NCI-H524 treated with DMSO at 0.1 percent for 48 hours (cell line): ENCODE measurements around the gene EXOC3L4.

Source experiments
- DNase-seq: peaks from one replicate; lab custom pipeline; 2025; lab: John Stamatoyannopoulos, UW

EXOC3L4 gene

DNA sequence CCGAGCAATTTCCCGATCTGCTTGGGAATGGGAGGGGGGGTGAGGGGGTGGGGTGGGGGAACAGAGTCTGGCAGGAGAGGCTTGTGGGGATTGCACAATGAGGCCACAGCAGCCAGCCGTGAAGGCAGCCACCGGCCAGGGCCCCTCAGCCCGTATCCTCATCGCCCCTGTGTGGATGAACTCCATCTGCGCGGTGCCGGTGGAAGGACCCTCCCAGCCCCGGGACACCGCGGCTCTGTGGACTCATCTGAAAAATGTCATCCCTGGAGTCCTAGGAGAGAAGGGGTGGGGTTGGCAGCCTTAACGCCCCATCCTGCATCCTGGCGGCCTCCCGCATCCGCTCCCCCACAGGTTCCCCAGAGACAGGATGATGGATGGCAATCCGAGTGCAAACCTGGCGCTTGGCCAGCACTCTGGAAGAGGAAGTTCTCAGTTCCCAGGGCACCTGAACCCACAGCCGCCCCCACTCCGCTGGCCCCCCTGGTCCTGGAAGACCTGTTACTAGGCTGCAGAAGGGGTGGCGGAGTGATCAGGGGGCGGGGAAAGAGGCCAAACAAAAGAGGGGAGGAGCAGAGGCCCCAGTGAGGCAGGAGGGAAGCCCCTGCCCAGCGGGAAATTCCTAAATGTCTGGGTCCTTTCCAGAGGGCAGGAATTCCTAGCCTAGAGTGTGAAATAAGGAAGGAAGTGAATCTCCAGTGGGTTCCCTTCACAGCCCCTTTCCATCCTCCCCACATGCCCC is 27.5 kb downstream of the EXOC3L4 start:
- DNase-seq, result peak; percentile 63

DNA sequence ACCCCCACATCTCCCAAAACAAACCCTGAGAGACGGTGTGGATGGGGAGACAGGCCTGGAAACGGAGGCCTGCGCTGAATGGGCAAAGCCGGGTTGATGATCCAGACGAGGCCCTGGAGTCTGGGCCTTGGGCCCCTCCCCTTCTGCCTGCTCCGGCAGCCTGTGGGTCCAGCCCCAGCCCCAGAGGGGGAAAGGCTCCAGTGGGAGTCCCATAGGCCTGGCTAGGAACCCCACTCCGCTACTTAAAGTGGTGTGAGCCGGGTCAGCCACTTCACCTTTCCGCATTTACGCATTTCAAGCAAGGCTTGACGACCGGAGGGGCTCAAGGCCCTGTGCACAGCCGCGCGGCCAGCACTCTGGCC is 28.0 kb downstream of the EXOC3L4 start:
- no peak for DNase-seq

DNA sequence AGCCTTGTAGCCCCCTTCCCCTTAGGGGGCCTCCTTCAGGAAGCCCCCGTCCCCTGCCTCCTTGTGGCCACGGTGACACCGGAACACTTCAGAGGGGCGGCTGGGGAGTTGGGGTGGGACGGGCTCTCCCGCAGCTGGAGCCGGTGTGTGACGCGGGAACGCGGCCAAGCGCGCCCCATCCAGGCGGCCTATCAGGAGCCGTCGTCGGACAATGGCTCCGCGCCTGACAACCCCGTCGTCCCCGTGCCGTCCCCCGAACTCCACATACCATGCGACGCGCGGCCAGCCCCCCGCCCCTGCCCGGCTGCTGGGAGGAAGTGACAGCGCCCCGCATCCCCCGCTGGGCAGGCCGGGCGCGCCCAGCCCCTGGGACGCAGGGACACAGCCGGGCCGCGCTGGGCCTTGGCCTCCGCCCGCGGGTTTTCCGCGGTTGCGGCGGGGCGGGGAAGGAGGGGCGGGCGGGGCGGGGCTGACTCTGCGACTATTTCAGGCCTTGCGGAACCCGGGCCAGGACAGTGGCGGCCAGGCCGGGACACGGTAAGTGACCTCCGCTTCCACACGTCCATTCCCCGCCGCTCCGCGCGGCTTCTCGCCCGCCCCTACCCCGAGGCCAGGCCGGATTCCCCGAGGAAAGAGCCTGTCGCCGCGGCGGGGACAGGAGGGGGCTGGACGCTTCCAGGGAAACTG is 28.6 kb downstream of the EXOC3L4 start, which contains the start of gene TNFAIP2:
TSS of gene TNFAIP2 (plus strand) at position 515 of the 687 bp plus-strand sequence. CDS start 2,997 bp downstream, outside the sequence.
- DNase-seq, result no peak

DNA sequence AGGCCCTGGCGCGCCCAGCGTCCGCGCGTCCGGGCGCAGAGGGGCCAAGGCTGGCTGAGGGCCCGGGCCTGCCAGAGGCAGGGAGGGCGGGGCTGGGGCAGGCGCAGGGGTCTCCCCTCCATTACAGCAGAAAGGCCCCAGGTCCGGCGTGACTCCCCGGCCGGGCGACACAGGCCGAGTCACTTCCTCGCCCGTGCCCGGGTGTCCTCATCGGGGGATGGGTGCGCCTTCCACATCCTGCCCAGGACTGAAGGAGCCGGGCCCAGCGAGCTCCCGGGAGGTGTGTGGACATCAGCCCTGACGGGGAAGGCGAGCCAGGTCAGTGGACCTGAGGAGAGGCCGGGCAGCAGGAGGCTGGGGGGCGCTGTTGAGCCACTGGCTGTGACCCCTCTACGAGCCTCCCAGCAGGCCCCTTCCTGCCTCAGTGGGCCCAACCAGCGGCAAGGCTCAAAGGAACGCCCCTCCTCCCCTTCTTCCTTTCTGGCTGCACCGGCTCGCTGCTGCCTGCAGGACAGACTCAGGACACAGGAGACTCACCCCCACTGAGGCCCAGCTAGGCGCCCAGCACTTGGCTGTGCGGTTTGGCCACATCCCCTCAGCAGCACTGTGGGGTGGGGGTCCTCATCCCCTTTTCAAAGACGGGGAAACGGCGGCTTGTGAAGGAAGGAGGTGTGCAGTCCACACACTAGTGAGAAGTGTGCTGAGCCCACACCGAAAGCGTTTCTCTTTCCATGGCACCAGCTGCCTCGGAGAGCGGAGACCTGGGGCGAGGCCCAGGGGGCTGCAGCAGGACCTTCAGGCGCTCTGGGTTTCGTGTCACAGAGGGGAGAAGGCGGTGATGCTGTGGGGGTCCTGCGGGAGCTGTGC is 29.3 kb downstream of the EXOC3L4 start:
- DNase-seq, result no peak

DNA sequence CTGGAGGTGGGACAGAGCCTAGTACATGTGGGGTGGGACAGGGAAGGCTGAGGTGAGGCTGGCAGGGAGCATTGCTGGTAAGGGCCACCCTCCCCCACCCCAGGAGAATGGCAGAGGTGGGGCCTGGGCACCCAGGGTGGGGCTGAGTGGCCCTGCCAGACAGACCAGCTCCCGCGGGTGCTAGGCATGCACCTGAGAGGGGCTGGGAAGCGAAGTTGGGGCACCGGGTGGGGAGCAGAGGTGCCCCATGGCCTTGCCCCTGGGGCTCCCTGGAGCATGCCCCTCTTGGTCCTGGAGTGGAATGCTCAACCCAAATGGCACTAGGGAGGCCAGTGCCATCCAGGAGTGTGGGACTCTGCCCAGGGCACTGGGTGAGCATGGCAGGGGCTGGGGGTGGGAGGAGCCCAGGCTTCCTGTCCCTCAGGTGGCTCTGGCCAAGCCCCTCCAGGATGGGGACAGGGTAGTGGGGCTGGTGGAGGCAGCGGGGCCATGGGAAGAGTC is 30.0 kb downstream of the EXOC3L4 start:
- no peak for DNase-seq

DNA sequence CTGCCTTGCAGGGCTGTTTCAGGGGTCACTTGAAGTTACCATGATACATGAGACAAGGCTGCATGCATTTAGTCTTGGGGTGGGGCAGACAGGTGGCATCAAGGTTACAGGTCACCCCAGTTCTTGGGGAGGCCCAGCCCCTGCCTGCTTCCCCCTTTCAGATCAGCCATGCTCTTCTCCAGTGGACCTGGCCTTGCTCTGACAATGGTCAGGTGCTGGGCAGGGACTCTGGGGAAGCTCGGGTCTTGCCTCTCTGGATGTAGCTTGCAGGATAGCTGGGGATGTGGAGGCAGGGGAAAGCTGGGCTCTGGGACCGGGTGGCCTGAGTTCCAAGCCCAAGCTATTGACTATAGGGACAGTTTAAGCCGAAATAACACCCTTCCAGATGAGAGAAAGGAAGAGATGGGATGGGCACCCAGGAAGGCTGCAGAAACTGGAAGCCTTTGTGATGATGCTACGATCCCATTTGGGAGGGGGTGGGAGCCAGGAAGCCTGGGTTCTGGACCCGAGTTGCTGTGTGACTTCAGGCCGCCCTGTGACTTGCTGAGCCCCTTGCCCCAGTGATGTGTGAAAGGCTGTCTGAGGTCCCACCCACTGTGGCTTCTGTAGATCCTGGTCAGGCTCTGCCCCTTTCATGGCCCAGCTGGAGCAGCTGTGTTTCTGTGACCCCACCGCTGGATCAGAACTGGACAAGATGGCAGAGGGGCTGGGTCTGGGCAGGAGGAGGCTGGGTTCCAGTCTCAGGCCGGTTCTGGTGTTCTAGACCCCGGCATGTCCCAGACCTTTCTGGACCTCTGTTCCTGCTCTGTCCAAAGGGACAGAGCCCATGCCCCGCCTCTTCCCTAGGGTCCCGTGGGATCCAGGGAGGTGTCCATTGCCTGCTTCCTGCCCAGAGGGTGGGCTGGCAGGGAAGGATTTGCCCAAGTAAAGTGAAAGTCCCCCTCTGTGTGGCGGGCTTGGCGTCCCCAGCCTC is 30.9 kb downstream of the EXOC3L4 start:
- no peak for DNase-seq

DNA sequence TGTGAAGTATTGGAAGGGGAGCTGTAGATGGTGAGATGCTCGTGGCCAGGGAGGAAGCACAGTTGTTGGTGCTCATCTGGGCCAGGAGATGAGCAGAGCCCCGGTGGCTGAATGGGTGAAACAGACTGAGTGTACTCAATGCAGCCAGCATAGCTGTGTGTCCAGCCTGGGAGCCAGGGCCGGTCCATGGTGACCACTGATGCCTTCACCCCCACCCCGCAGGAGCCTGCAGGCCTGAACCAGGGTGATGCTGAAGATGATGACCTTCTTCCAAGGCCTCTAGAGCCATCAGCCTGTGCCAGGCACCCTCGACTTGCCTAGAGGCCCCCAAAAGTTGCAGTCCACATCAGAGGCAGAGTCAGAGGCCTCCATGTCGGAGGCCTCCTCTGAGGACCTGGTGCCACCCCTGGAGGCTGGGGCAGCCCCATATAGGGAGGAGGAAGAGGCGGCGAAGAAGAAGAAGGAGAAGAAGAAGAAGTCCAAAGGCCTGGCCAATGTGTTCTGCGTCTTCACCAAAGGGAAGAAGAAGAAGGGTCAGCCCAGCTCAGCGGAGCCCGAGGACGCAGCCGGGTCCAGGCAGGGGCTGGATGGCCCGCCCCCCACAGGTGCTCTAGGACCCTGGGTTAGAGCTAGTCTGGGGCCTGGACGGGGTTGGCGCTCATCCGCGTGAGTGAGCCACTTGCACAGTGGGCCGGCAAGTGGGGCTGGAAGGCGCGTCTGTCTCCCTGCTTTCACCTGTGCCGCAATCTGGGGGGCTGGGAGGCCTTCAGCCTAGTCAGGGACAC is 31.8 kb downstream of the EXOC3L4 start:
- DNase-seq, result no peak

DNA sequence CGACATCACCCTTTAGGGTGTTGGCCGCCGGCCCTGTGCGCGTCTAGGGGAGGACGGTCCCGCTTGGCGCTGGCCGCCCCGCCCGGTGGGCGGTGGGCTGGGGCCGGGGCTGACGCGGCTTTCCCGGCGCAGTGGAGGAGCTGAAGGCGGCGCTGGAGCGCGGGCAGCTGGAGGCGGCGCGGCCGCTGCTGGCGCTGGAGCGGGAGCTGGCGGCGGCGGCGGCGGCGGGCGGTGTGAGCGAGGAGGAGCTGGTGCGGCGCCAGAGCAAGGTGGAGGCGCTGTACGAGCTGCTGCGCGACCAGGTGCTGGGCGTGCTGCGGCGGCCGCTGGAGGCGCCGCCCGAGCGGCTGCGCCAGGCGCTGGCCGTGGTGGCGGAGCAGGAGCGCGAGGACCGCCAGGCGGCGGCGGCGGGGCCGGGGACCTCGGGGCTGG is 32.4 kb downstream of the EXOC3L4 start:
- peak; percentile 50 for DNase-seq

DNA sequence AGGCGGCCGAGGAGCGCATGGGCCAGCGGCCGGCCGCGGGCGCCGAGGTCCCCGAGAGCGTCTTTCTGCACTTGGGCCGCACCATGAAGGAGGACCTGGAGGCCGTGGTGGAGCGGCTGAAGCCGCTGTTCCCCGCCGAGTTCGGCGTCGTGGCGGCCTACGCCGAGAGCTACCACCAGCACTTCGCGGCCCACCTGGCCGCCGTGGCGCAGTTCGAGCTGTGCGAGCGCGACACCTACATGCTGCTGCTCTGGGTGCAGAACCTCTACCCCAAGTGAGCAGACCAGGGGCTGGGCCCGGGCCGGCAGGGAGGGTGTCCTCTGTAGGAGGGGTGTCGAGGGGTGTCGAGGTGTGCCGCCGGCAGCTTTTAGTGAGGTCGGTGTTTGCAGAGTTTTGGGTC is 32.8 kb downstream of the EXOC3L4 start:
- DNase-seq, result no peak

DNA sequence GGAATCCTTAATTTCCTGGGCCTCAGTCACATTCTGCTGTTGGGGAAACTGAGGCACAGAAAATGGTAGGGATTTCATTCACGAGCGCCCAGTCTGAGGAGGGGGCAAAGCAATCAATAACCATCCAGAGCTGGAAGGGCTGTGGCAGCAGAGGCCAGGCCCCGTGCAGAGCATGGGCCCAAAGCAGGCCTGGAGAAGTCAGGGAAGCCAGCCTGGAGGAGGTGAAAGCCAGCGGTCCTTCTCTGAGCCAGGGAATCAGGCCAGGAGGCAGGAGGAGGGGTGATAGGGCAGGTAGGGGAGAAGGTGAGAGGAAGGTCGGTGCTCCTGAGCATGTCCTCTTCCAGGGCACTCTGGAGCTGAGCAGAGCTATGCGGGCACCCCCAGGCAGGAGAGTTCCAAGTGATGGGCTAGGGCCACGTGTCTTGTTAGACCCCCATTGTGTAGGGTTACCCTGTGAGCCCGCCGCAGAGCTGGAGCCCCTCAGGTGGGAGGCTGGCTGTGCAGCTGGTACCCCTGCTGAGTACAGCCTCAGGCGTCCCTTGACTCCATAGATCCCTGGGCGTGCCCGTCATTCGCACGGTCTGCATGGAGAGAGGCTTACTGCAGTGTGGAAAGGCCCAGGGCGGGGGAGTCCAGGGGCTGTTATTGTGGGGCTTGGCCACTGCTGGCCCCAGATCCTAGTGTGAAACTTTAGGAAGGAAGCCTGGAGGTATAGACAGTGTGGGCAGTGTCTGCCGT is 33.5 kb downstream of the EXOC3L4 start:
- DNase-seq, result no peak

DNA sequence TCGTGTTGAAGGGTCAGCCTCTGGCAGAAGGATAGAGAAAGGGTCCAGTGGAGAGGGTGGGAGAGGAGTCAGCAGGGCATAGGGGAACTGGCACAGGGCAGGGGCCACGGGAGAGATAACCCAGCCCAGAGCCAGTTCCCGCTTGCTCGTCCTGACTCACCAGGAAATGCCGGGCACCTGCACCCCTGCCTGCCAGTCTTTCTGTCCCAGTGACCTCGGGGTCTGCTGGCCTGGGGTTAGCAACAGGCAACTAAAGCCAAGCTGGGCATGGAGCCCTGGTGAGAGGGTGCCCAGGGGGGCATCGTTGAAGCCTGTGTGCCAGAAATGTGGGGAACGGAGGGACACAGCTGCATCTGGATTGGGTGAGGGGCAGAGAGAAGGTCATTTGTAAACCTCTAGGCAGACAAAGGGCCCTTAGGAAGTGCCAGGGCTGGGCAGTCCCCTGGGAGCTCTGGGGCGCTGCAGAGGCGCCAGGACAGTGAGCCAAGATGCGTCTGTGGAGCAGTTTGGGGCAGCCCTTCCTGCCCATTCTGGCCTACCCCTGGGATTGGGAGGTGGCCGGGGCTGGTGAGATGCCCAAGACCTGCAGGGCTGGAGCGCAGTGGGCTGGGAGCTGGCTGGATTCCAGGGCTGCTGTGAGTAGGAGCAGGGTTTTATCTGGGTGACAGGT is 34.2 kb downstream of the EXOC3L4 start:
- DNase-seq, result no peak

DNA sequence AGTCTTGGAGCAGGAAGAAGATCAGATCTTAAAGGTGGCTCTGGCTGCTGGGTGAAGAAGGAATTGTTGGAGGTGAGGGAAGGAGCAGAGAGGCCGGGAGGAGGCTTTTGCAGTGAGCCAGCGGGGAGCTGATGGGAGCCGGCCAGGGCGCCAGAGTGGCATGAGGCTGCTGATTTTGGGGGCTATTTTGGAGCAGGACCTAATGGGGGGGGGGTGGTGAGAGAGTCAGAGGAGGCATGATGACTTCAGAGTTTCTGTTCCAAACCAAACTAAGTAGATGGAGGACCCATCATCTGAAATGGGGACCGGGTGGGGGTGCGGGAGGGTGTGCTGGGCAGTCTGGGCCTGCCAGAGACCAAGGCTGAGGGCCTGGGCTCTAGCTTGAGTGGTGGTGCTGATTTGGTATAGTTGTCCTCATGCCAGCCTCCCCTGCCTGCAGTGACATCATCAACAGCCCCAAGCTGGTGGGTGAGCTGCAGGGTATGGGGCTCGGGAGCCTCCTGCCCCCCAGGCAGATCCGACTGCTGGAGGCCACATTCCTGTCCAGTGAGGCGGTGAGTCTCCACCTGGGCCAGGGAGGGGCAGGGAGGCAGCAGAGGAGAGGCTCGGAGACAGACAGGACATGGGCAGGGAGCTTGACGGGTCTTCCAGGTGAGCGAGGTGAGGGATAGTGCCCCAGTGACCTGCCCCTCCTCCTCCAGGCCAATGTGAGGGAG is 34.9 kb downstream of the EXOC3L4 start:
- no peak for DNase-seq

DNA sequence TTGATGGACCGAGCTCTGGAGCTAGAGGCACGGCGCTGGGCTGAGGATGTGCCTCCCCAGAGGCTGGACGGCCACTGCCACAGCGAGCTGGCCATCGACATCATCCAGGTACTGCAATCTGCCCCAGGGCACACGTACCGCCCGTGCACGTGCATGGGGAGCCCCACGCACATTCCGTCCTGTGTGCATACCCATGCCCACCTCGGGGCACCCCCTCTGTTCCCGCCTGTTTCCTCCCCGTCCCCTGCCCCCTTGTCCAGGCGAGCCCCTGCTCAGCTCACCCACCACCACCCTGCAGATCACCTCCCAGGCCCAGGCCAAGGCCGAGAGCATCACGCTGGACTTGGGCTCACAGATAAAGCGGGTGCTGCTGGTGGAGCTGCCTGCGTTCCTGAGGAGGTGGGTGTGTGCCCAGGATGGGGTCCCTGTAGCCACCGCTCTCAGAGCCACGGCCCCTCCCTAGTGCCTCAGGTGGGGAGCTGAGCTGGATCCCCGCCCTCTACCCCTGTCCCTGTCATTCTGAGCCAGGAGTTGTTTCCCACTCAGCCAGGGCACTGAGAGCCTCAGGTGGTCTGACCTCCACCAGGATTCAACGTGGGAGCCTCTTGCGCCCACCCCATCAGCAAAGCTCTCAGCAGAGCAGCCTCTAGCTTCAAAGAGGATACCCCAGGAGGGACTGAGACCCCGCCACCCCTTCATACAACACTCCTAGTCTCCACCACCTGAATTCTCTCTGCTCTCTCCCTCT is 35.7 kb downstream of the EXOC3L4 start:
- DNase-seq, result no peak

DNA sequence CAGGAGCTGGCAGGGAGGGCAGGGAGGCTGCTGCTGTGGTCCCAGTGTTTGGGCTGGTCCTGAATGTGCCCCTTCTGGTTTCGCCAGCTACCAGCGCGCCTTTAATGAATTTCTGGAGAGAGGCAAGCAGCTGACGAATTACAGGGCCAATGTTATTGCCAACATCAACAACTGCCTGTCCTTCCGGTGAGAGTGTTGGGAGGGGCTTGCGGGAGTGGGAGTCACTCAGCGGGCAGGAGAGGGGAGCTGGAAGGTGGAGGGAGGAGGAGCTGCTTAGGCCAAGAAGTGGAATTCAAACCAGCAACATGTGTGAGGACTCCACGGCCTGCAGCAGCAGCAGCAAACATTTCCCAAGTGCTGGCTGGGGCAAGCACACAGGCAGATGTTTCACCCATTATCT is 36.4 kb downstream of the EXOC3L4 start:
- no peak for DNase-seq

DNA sequence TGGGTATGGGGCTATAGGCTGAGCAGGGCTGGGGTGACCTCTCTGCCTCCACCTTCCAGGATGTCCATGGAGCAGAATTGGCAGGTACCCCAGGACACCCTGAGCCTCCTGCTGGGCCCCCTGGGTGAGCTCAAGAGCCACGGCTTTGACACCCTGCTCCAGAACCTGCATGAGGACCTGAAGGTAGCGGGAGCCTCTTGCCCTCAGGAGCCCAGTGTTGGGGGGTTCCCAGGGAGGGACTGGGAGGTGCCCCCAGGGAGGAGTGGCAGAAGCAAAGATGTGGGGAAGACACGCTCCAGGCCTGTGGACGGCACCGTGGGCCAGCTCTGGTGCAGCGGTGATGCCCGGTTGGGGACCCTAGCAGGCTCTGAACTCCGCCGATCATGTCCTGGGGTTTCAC is 37.1 kb downstream of the EXOC3L4 start:
- DNase-seq, result no peak

DNA sequence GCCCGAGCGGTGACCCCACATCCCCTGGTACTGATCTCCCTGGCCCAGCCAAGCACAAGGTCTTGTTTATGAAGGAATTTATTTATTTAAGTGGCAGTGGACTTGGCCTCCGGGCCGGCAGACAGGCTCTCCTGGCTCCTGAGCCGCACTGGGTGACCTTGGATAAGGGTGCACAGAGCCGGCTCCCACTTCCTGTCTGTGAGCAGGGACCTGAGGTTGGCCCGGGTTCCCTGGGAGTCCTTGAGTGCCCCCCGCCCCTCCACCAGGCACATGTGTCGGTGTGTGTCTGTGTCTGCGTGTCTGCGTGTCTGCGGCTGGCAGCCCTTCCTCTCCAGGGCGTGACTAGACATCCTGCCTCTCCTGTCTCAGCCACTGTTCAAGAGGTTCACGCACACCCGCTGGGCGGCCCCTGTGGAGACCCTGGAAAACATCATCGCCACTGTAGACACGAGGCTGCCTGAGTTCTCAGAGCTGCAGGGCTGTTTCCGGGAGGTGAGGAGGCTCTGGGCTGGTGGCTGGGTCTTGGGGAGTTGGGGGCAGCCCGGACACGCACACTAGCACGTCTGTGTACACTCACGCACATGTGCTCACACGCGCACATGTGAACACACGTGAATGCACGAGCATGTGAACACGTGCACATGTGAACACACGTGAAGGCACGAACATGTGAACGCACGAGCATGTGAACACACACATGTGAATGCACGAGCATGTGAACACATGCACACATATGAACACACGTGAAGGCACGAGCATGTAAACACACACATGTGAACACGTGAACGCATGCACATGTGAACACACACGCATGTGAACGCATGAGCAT is 38.1 kb downstream of the EXOC3L4 start:
- DNase-seq, result no peak
